HTERT RPE-1 (cell line): ENCODE data around the gene TUBGCP3.
"Not testable (repeated sequence)": the region's sequence is repeated elsewhere in the genome, so short reads cannot be mapped to it uniquely, and the experiment has no call there.

Source experiments
- in situ Hi-C: fragments of 300-500 bp; cut with MboI; formaldehyde crosslinking; loops from 4 replicates; pipeline ENCODE4 v1.14.3; 2020; ENCODE audit warnings: low sequenced_read_pairs

TUBGCP3 gene

GRCh38 chr13:112580211-112580610 lies 7.7 kb downstream of the TUBGCP3 start:
- in situ Hi-C loops: no loop called here

GRCh38 chr13:112579310-112579843 lies 8.6 kb downstream of the TUBGCP3 start:
- in situ Hi-C loops: no loop called here

- in situ Hi-C loops: no loop called here
Observed at GRCh38 chr13:112576768-112577167, 11.2 kb downstream of the TUBGCP3 start.

- in situ Hi-C loops: no loop called here
Observed at GRCh38 chr13:112576191-112576590, 11.8 kb downstream of the TUBGCP3 start.

GRCh38 chr13:112575675-112576074 lies 12.3 kb downstream of the TUBGCP3 start:
- in situ Hi-C loops: no loop called here

- in situ Hi-C loops: no loop called here
Observed at GRCh38 chr13:112574834-112575613, 12.9 kb downstream of the TUBGCP3 start.

GRCh38 chr13:112574416-112574815 lies 13.5 kb downstream of the TUBGCP3 start:
- in situ Hi-C loops: no loop called here

GRCh38 chr13:112573710-112574109 lies 14.2 kb downstream of the TUBGCP3 start:
- in situ Hi-C loops: no loop called here

GRCh38 chr13:112572366-112572765 lies 15.6 kb downstream of the TUBGCP3 start:
- in situ Hi-C loops: no loop called here

GRCh38 chr13:112569821-112570220 lies 18.1 kb downstream of the TUBGCP3 start:
- in situ Hi-C loops: no loop called here

GRCh38 chr13:112567161-112567862 lies 20.6 kb downstream of the TUBGCP3 start:
- in situ Hi-C loops: no loop called here

- in situ Hi-C loops: no loop called here
Observed at GRCh38 chr13:112562786-112563383, 25.1 kb downstream of the TUBGCP3 start.

- in situ Hi-C loops: no loop called here
Observed at GRCh38 chr13:112562254-112562653, 25.7 kb downstream of the TUBGCP3 start.

- in situ Hi-C loops: no loop called here
Observed at GRCh38 chr13:112561478-112561877, 26.5 kb downstream of the TUBGCP3 start.

GRCh38 chr13:112558696-112559418 lies 29.1 kb downstream of the TUBGCP3 start:
- in situ Hi-C loops: no loop called here

- in situ Hi-C loops: no loop called here
Observed at GRCh38 chr13:112556600-112556999, 31.4 kb downstream of the TUBGCP3 start.

- in situ Hi-C loops: no loop called here
Observed at GRCh38 chr13:112554214-112554850, 33.6 kb downstream of the TUBGCP3 start.

GRCh38 chr13:112548975-112549374 lies 39.0 kb downstream of the TUBGCP3 start:
- in situ Hi-C loops: not testable (repeated sequence)

- in situ Hi-C loops: no loop called here
Observed at GRCh38 chr13:112545856-112546255, 42.1 kb downstream of the TUBGCP3 start.
